ENCODE measurements around the gene RPTOR.

Gene RPTOR

DNA sequence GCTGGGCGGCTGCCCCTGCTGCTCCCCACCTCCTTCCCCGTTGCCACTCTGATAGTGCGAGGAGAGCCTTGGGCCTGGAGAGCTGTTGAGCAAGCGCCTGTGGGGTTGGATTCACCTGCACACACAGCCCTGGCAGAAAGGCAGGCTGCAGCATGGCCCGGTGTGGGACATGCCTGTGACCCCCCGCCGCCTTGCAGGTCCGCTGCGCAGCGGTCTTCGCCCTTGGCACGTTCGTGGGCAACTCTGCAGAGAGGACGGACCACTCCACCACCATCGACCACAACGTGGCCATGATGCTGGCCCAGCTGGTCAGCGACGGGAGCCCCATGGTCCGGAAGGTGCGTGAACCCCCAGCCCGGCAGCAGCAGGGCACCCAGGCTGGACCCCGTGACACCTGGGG is 340.2 kb downstream of the RPTOR start:
- no peak for DNase-seq (ENCODE audit: low read depth in 2 of 2)
- TF ChIP-seq, protein P1, sequence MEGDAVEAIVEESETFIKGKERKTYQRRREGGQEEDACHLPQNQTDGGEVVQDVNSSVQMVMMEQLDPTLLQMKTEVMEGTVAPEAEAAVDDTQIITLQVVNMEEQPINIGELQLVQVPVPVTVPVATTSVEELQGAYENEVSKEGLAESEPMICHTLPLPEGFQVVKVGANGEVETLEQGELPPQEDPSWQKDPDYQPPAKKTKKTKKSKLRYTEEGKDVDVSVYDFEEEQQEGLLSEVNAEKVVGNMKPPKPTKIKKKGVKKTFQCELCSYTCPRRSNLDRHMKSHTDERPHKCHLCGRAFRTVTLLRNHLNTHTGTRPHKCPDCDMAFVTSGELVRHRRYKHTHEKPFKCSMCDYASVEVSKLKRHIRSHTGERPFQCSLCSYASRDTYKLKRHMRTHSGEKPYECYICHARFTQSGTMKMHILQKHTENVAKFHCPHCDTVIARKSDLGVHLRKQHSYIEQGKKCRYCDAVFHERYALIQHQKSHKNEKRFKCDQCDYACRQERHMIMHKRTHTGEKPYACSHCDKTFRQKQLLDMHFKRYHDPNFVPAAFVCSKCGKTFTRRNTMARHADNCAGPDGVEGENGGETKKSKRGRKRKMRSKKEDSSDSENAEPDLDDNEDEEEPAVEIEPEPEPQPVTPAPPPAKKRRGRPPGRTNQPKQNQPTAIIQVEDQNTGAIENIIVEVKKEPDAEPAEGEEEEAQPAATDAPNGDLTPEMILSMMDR (IDR thresholded peaks at IDR 0.05; ENCODE audit: low read depth, low read length) = no peak
- H3K4me3 ChIP-seq (replicated peaks in 1 of 2; ENCODE audit: low read depth in 2 of 2, low read length in 2 of 2) = no peak overlapping the region

GRCh38 chr17:80885947-80886582 is 341.4 kb downstream of the RPTOR start:
- no peak for DNase-seq (ENCODE audit: low read depth in 2 of 2)
- TF ChIP-seq, protein P1 (IDR thresholded peaks at IDR 0.05; ENCODE audit: low read depth, low read length) = no peak
- no peak overlapping the region for H3K4me3 ChIP-seq (replicated peaks in 1 of 2; ENCODE audit: low read depth in 2 of 2, low read length in 2 of 2)

- TF ChIP-seq, protein P1 (IDR thresholded peaks at IDR 0.05; ENCODE audit: low read depth, low read length) = no peak
- no peak overlapping the region for H3K4me3 ChIP-seq (replicated peaks in 1 of 2; ENCODE audit: low read depth in 2 of 2, low read length in 2 of 2)
- no peak for DNase-seq (ENCODE audit: low read depth in 2 of 2)
These were observed 342.3 kb downstream of the RPTOR start for GRCh38 chr17:80886641-80887573.

- H3K4me3 ChIP-seq (replicated peaks in 1 of 2; ENCODE audit: low read depth in 2 of 2, low read length in 2 of 2) = no peak overlapping the region
- TF ChIP-seq, protein P1 (IDR thresholded peaks at IDR 0.05; ENCODE audit: low read depth, low read length) = no peak
- no peak for DNase-seq (ENCODE audit: low read depth in 2 of 2)
These were observed 343.1 kb downstream of the RPTOR start for GRCh38 chr17:80887639-80888175.

GRCh38 chr17:80888276-80889160 is 343.9 kb downstream of the RPTOR start:
- DNase-seq (ENCODE audit: low read depth in 2 of 2) = no peak
- H3K4me3 ChIP-seq (replicated peaks in 1 of 2; ENCODE audit: low read depth in 2 of 2, low read length in 2 of 2) = no peak overlapping the region
- TF ChIP-seq, protein P1 (IDR thresholded peaks at IDR 0.05; ENCODE audit: low read depth, low read length) = no peak

Data from cardiac fibroblast (primary cell).